ENCODE measurements around the gene PPEF1. TPM values are rescaled to one million over a fixed set of nuclear protein-coding genes. Genes with fewer than 3 reads are reported as not detected.
A peak's percentile ranks its signal among the peaks of the same experiment; 100 is the strongest.

PPEF1 gene
- total and polyA plus RNA-seq, 4 donors: 0.09 TPM; not detected in 3

- Histone ChIP-seq H3K9me3 (ENCODE audit: control insufficient read depth in 4 of 4, low read length in 3 of 4) (no peaks in the 10 kb centered on the region), H3K27ac (ENCODE audit: low read depth in 1 of 2, low read length in 2 of 2) (no peak overlapping the region), H3K9ac (ENCODE audit: low read depth in 1 of 2, low read length in 2 of 2) (no peak overlapping the region), H3K27me3 (ENCODE audit: control insufficient read depth in 4 of 4, insufficient read depth in 4 of 4, low read length in 3 of 4) (no peaks in the 10 kb centered on the region), H3K4me3 (ENCODE audit: low read depth in 1 of 3, low read length in 3 of 3) (no peak overlapping the region), H3K36me3 (ENCODE audit: control insufficient read depth in 4 of 4, insufficient read depth in 3 of 4, low read depth in 1 of 4, low read length in 3 of 4) (no peaks in the 10 kb centered on the region), H3K4me1 (ENCODE audit: control insufficient read depth in 4 of 4, insufficient read depth in 4 of 4, low read length in 3 of 4) (no peaks in the 10 kb centered on the region)
- no peak for TF ChIP-seq NR2F2 (IDR thresholded peaks at IDR 0.05)
- WGBS: 75% methylated on average over 2 of the region's 2 CpGs
- DNase-seq (ENCODE audit: low spot score): no peak
Observed at GRCh38 chrX:18810416-18810815, 103.0 kb downstream of the PPEF1 start.

GRCh38 chrX:18825375-18825774 is 117.9 kb downstream of the PPEF1 start:
- 90% methylated on average over 2 of the region's 2 CpGs for WGBS
- DNase-seq (ENCODE audit: low spot score): no peak
- no peaks in the 10 kb centered on the region for H3K36me3 ChIP-seq (ENCODE audit: control insufficient read depth in 4 of 4, insufficient read depth in 3 of 4, low read depth in 1 of 4, low read length in 3 of 4)
- no peak overlapping the region for H3K27ac ChIP-seq (ENCODE audit: low read depth in 1 of 2, low read length in 2 of 2)
- H3K4me3 ChIP-seq (ENCODE audit: low read depth in 1 of 3, low read length in 3 of 3): no peak overlapping the region
- TF ChIP-seq EGR1 (IDR thresholded peaks at IDR 0.05; ENCODE audit: low read depth in 2 of 2): no peak
- TF ChIP-seq HNF4A (conservative IDR thresholded peaks at IDR 0.05): no peak
- no peak for TF ChIP-seq NR2F2 (IDR thresholded peaks at IDR 0.05)
- no peak overlapping the region for H3K9ac ChIP-seq (ENCODE audit: low read depth in 1 of 2, low read length in 2 of 2)
- no peaks in the 10 kb centered on the region for H3K9me3 ChIP-seq (ENCODE audit: control insufficient read depth in 4 of 4, low read length in 3 of 4)
- H3K4me1 ChIP-seq (ENCODE audit: control insufficient read depth in 4 of 4, insufficient read depth in 4 of 4, low read length in 3 of 4): no peaks in the 10 kb centered on the region
- no peaks in the 10 kb centered on the region for H3K27me3 ChIP-seq (ENCODE audit: control insufficient read depth in 4 of 4, insufficient read depth in 4 of 4, low read length in 3 of 4)

GRCh38 chrX:18828832-18829404 is 121.5 kb downstream of the PPEF1 start:
- DNase-seq (ENCODE audit: low spot score): no peak
- no peaks in the 10 kb centered on the region for H3K36me3 ChIP-seq (ENCODE audit: control insufficient read depth in 4 of 4, insufficient read depth in 3 of 4, low read depth in 1 of 4, low read length in 3 of 4)
- H3K4me3 ChIP-seq (ENCODE audit: low read depth in 1 of 3, low read length in 3 of 3): no peak overlapping the region
- H3K9me3 ChIP-seq (ENCODE audit: control insufficient read depth in 4 of 4, low read length in 3 of 4): no peaks in the 10 kb centered on the region
- H3K27me3 ChIP-seq (ENCODE audit: control insufficient read depth in 4 of 4, insufficient read depth in 4 of 4, low read length in 3 of 4): no peaks in the 10 kb centered on the region
- H3K9ac ChIP-seq (ENCODE audit: low read depth in 1 of 2, low read length in 2 of 2): no peak overlapping the region
- TF ChIP-seq ATF3 (IDR thresholded peaks at IDR 0.05) (no peak), YY1 (IDR thresholded peaks at IDR 0.05) (no peak)
- H3K4me1 ChIP-seq (ENCODE audit: control insufficient read depth in 4 of 4, insufficient read depth in 4 of 4, low read length in 3 of 4): peaks cover 0 to 5% (median 3%) of the 10 kb centered on the region in 4 donors
- whole genome bisulfite sequencing: 90% methylated on average over 1 of the region's 1 CpG
- H3K27ac ChIP-seq (ENCODE audit: low read depth in 1 of 2, low read length in 2 of 2): no peak overlapping the region

GRCh38 chrX:18833071-18833731 is 125.8 kb downstream of the PPEF1 start:
- H3K27me3 ChIP-seq (ENCODE audit: control insufficient read depth in 4 of 4, insufficient read depth in 4 of 4, low read length in 3 of 4): peaks cover 0 to 2% (median 0%) of the 10 kb centered on the region in 4 donors
- H3K9me3 ChIP-seq (ENCODE audit: control insufficient read depth in 4 of 4, low read length in 3 of 4): no peaks in the 10 kb centered on the region
- 47% methylated on average over 22 of the region's 22 CpGs for WGBS
- H3K4me3 ChIP-seq (ENCODE audit: low read depth in 1 of 3, low read length in 3 of 3): peak overlapping the region; percentile 19 to 34 (median 33)
- no peaks in the 10 kb centered on the region for H3K36me3 ChIP-seq (ENCODE audit: control insufficient read depth in 4 of 4, insufficient read depth in 3 of 4, low read depth in 1 of 4, low read length in 3 of 4)
- DNase-seq (ENCODE audit: low spot score): no peak
- H3K4me1 ChIP-seq (ENCODE audit: control insufficient read depth in 4 of 4, insufficient read depth in 4 of 4, low read length in 3 of 4): peaks cover 0 to 5% (median 3%) of the 10 kb centered on the region in 4 donors
- H3K27ac ChIP-seq (ENCODE audit: low read depth in 1 of 2, low read length in 2 of 2): peak overlapping the region; percentile 25 to 69
- no peak overlapping the region for H3K9ac ChIP-seq (ENCODE audit: low read depth in 1 of 2, low read length in 2 of 2)
- peak; percentile 70 to 87 for TF ChIP-seq HNF4A (conservative IDR thresholded peaks at IDR 0.05)
- no peak for TF ChIP-seq ZBTB33 (IDR thresholded peaks at IDR 0.05)
- no peak for TF ChIP-seq FOXA2 (IDR thresholded peaks at IDR 0.05)
- TF ChIP-seq EGR1 (IDR thresholded peaks at IDR 0.05; ENCODE audit: low read depth in 2 of 2): no peak
- TF ChIP-seq SP1 (IDR thresholded peaks at IDR 0.05): peak; percentile 59
- TF ChIP-seq MAX (IDR thresholded peaks at IDR 0.05): no peak
- peak; percentile 42 for TF ChIP-seq YY1 (IDR thresholded peaks at IDR 0.05)
- TF ChIP-seq NR2F2 (IDR thresholded peaks at IDR 0.05): peak; percentile 44
- TF ChIP-seq CTCF (IDR thresholded peaks at IDR 0.05; ENCODE audit: low read depth, low read length, missing input control): no peak
- TF ChIP-seq HNF4G (IDR thresholded peaks at IDR 0.05): peak; percentile 26
- TF ChIP-seq ATF3 (IDR thresholded peaks at IDR 0.05): no peak
- TF ChIP-seq TAF1 (conservative IDR thresholded peaks at IDR 0.05): no peak
- TF ChIP-seq RXRA (IDR thresholded peaks at IDR 0.05): peak; percentile 86 to 91
- no peak for TF ChIP-seq GABPA (IDR thresholded peaks at IDR 0.05 in 1 of 2, conservative IDR thresholded peaks at IDR 0.05 in 1 of 2)
- no peak for TF ChIP-seq JUND (IDR thresholded peaks at IDR 0.05)
